GM12875 (cell line): ENCODE data around the gene SNN.

ENCODE experiments used
- H3K4me3 ChIP-seq: one replicate; pipeline ENCODE4 v1.5.1; 2011; ENCODE audit warnings: low read depth, low read length, control low read depth
- TF ChIP-seq, protein P1 (sequence below): IDR thresholded peaks from 2 replicates; pipeline ENCODE4 v1.5.1; 2011; ENCODE audit warnings: low read depth, mild to moderate bottlenecking, control low read depth, inconsistent platforms, low read length, moderate library complexity, borderline replicate concordance; ENCODE audit not compliant: insufficient read depth

SNN gene

DNA sequence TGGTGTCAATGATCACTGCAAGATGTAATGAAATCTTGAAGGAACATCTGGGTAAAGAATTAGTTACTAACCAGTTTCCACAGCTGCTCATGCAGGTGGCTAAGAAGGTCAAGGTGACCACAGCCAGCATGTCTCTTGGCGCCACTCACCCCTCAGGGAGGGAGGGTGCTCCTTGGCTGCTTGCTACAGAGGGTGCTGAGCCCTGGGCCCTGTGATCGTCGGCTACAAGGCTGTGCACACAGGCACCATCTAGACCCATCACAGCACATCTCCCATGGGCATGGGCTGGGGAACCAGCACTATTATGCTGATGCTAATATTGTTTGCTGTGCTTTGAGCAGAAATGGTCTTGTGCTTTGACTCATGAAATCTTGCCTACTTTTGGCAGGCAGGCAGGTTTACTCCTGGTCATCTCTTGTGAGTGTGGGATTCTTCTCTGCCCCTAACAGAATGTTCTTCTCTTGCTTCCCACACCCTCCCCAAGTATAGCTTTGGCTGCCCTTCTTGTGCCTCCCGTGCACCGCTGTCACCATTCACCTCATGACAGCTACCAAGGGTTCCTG is 38.0 kb downstream of the SNN start:
- no peak overlapping the region for H3K4me3 ChIP-seq
- TF ChIP-seq, protein P1, sequence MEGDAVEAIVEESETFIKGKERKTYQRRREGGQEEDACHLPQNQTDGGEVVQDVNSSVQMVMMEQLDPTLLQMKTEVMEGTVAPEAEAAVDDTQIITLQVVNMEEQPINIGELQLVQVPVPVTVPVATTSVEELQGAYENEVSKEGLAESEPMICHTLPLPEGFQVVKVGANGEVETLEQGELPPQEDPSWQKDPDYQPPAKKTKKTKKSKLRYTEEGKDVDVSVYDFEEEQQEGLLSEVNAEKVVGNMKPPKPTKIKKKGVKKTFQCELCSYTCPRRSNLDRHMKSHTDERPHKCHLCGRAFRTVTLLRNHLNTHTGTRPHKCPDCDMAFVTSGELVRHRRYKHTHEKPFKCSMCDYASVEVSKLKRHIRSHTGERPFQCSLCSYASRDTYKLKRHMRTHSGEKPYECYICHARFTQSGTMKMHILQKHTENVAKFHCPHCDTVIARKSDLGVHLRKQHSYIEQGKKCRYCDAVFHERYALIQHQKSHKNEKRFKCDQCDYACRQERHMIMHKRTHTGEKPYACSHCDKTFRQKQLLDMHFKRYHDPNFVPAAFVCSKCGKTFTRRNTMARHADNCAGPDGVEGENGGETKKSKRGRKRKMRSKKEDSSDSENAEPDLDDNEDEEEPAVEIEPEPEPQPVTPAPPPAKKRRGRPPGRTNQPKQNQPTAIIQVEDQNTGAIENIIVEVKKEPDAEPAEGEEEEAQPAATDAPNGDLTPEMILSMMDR: no peak

DNA sequence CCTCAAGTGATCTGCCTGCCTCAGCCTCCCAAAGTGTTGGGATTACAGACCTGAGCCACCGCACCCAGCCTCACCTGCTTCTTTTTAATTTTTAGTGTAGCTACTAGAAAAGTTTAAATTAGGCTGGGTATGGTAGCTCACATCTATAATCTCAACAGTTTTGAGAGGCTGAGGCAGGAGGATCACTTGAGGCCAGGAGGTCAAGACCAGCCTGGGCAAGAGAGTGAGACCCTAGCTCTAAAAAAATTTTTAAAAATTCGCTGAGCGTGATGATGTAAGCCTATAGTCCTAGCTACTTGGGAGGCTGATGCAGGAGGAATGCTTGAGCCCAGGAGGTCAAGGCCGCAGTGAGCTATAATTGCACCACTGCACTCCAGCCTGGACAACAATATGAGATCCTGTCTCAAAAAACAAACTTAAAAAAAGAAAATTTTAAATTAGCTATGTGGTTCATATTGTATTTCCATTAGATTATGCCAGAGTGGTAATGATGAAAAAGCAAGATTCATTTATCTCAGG is 39.5 kb downstream of the SNN start:
- H3K4me3 ChIP-seq: no peak overlapping the region
- TF ChIP-seq, protein P1: no peak

GRCh38 chr16:11708421-11708820 is 40.2 kb downstream of the SNN start:
- TF ChIP-seq, protein P1: no peak
- H3K4me3 ChIP-seq: no peak overlapping the region

DNA sequence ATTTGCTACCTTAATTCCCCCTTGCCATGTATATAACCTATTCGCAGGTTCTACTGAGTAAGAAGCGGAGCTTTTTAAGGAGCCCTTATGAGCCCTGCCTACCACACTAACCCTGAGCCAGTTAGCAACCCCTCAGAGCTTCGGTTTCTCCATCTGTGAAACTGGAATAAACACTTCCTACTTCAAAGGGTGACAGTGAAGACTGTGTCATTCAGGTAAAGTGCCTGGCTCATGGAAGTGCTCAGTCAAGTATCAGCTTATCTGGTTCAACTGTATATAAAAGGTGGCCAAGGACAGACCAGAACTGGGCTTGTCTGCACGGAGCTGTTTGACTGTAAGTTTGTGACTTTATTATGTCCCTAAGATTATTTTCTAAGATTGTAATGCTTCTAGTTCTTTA is 43.4 kb downstream of the SNN start:
- TF ChIP-seq, protein P1: no peak
- H3K4me3 ChIP-seq: no peak overlapping the region

- TF ChIP-seq, protein P1: no peak
- no peak overlapping the region for H3K4me3 ChIP-seq
Observed at GRCh38 chr16:11712122-11712521, 43.9 kb downstream of the SNN start.

DNA sequence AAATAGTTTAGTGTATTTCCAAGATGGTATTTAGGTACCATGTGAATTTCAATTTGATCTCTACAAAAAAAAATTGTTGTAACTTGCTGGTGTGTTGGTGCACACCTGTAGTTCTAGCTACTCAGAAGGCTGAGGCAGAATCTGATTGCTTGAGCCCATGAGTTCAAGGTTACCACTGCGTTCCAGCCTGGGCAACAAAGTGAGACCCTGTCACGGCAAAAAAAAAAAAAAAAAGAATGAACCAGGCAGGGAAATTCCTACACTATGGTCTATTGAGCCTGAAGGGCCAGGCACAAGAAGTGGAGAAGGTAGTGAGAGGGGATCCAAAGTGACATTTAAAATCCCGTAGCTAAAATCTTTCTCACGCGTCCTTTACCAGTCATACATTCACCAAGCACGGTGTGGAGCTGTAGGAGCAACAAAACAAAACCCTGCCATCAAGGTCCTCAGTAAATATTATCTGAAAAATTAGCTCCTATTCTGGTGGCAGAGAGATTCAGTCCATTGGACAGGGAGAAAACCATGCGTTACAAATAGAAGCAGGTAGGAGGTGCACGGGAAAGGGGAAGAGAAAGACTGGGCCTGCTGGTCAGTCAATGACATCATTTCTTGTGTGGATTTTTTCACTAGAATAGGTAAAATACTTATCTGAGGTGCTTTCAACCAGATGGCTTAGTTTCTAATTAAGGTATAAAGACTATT is 47.1 kb downstream of the SNN start:
- no peak overlapping the region for H3K4me3 ChIP-seq
- TF ChIP-seq, protein P1: no peak

DNA sequence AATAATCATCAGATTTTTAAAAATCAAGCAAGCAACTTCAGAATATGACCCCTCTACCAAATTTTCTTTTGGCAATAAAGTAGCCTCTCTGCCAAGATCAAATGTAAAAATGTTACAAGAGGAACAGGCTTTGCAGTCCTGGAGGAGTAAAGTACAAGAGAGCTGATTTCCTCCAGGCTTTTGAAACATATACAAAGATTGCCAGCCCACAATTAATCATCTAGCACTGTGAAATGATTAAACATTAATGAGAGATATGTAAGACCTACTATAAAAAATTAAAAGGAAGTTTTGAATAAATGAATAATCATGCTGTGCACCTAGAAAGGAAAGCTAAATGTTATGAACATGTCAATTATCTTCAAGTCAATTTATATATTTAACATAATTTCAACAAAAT is 48.1 kb downstream of the SNN start:
- H3K4me3 ChIP-seq: no peak overlapping the region
- TF ChIP-seq, protein P1: no peak
